GM23338 (cell line): Measurements from ENCODE around the gene ALDH18A1. TPM values are rescaled to one million over a fixed set of nuclear protein-coding genes. Genes with fewer than 3 reads are reported as not detected.

Experiments
- ATAC-seq: fragments of 200-7000 bp; cut with Tn5 transposase; 3 replicates; pipeline ENCODE4 v1.9.1; 2020
- DNase-seq: peaks from one replicate; pipeline ENCODE4 v3.0.0-alpha.2; 2015; ENCODE audit warnings: low spot score
- H2AFZ ChIP-seq: fragments of 200-600 bp; sonication (generic); 2 replicates; pipeline ENCODE4 v1.8.0; 2016; ENCODE audit warnings: antibody characterized with exemption, mild to moderate bottlenecking, moderate library complexity
- H3F3A ChIP-seq: fragments of 200-600 bp; sonication (generic); replicated peaks from 2 replicates; pipeline ENCODE4 v1.8.0; 2017; ENCODE audit warnings: antibody characterized with exemption, mixed run types, low read depth
- H3K27ac ChIP-seq: fragments of 200-600 bp; sonication (generic); 2 replicates; pipeline ENCODE4 v1.6.1; 2016; ENCODE audit warnings: low read depth
- H3K27me3 ChIP-seq: fragments of 200-600 bp; sonication (generic); 2 replicates; pipeline ENCODE4 v1.8.0; 2016; ENCODE audit warnings: mild to moderate bottlenecking, mixed run types, moderate library complexity; ENCODE audit not compliant: insufficient read depth
- H3K36me3 ChIP-seq: fragments of 200-600 bp; sonication (generic); 2 replicates; pipeline ENCODE4 v1.8.0; 2016; ENCODE audit warnings: mild to moderate bottlenecking; ENCODE audit not compliant: insufficient read depth
- H3K4me1 ChIP-seq: fragments of 200-600 bp; sonication (generic); 2 replicates; pipeline ENCODE4 v1.8.0; 2016; ENCODE audit warnings: mild to moderate bottlenecking, moderate library complexity; ENCODE audit not compliant: insufficient read depth
- H3K4me2 ChIP-seq: fragments of 200-600 bp; sonication (generic); 2 replicates; pipeline ENCODE4 v1.7.1; 2017; ENCODE audit warnings: mixed run types
- H3K4me3 ChIP-seq: fragments of 200-600 bp; sonication (generic); 2 replicates; pipeline ENCODE4 v1.6.1; 2016; ENCODE audit warnings: mixed run types
- H3K79me2 ChIP-seq: fragments of 200-600 bp; sonication (generic); replicated peaks from 2 replicates; pipeline ENCODE4 v1.8.0; 2017; ENCODE audit warnings: mild to moderate bottlenecking; ENCODE audit not compliant: insufficient read depth
- H3K9me2 ChIP-seq: fragments of 200-600 bp; sonication (generic); 2 replicates; pipeline ENCODE4 v1.8.0; 2017; ENCODE audit not compliant: insufficient read depth
- H4K20me1 ChIP-seq: fragments of 200-600 bp; sonication (generic); replicated peaks from 2 replicates; pipeline ENCODE4 v1.8.0; 2017; ENCODE audit warnings: mild to moderate bottlenecking; ENCODE audit not compliant: insufficient read depth
- H3K27ac Mint-ChIP-seq: 2 replicates; pipeline ENCODE4 v1.8.0; 2020; ENCODE audit warnings: inconsistent platforms, mild to moderate bottlenecking, moderate library complexity, mixed read lengths
- H3K27me3 Mint-ChIP-seq: 3 replicates; pipeline ENCODE4 v1.8.0; 2022; ENCODE audit warnings: low read depth, mild to moderate bottlenecking, moderate library complexity, mixed read lengths, inconsistent platforms; ENCODE audit not compliant: insufficient read depth, poor library complexity
- H3K36me3 Mint-ChIP-seq: 3 replicates; pipeline ENCODE4 v1.8.0; 2021; ENCODE audit warnings: low read depth, mild to moderate bottlenecking, inconsistent platforms, moderate library complexity, mixed read lengths
- H3K4me1 Mint-ChIP-seq: 3 replicates; pipeline ENCODE4 v1.8.0; 2020; ENCODE audit warnings: mild to moderate bottlenecking, inconsistent platforms, mixed read lengths
- H3K4me3 Mint-ChIP-seq: 3 replicates; pipeline ENCODE4 v1.8.0; 2021; ENCODE audit warnings: moderate library complexity, mild to moderate bottlenecking, inconsistent platforms, mixed read lengths
- H3K9me3 Mint-ChIP-seq: 3 replicates; pipeline ENCODE4 v1.8.0; 2020; ENCODE audit warnings: moderate library complexity, mild to moderate bottlenecking, inconsistent platforms, mixed read lengths
- CREB1 ChIP-seq: fragments of 250-450 bp; sonication (Bioruptor Pico); IDR thresholded peaks from 2 replicates; pipeline ENCODE4 v1.5.0; 2020; ENCODE audit warnings: low read depth, mild to moderate bottlenecking, moderate library complexity
- CTCF ChIP-seq, 2 experiments: fragments of 200-600 bp in 1 of 2; sonication (generic) in 1 of 2; conservative IDR thresholded peaks; 2 replicates each; pipeline versions ENCODE4 v1.5.1 to v1.6.1; 2016 to 2017; ENCODE audit warnings: antibody characterized with exemption in 2 of 2, low read depth in 2 of 2, mild to moderate bottlenecking in 2 of 2, moderate library complexity in 1 of 2
- ETS1 ChIP-seq: IDR thresholded peaks from 2 replicates; pipeline ENCODE4 v1.6.1; 2016; ENCODE audit warnings: antibody characterized with exemption
- EZH2 ChIP-seq: fragments of 200-600 bp; sonication (generic); IDR thresholded peaks from one replicate; pipeline ENCODE4 v1.8.0; 2017; ENCODE audit warnings: antibody characterized with exemption, mild to moderate bottlenecking, low read depth; ENCODE audit not compliant: unreplicated experiment
- EZH2phosphoT487 ChIP-seq: fragments of 200-600 bp; sonication (generic); IDR thresholded peaks from one replicate; pipeline ENCODE4 v1.8.1; 2018; ENCODE audit warnings: antibody characterized with exemption; ENCODE audit not compliant: unreplicated experiment
- JUNB ChIP-seq: IDR thresholded peaks from one replicate; pipeline ENCODE4 v1.6.1; 2016; ENCODE audit warnings: antibody characterized with exemption; ENCODE audit not compliant: unreplicated experiment
- NANOG ChIP-seq: IDR thresholded peaks from 2 replicates; pipeline ENCODE4 v1.6.1; 2016; ENCODE audit warnings: antibody characterized with exemption, borderline replicate concordance
- POLR2AphosphoS5 ChIP-seq: IDR thresholded peaks from 2 replicates; pipeline ENCODE4 v1.6.1; 2016; ENCODE audit warnings: antibody characterized with exemption, low read depth
- STAT1 ChIP-seq: IDR thresholded peaks from one replicate; pipeline ENCODE4 v1.6.1; 2016; ENCODE audit warnings: antibody characterized with exemption; ENCODE audit not compliant: unreplicated experiment
- ZNF114 ChIP-seq: fragments of 250-450 bp; sonication (Bioruptor Pico); IDR thresholded peaks from 2 replicates; pipeline ENCODE4 v1.5.0; 2020; ENCODE audit warnings: mild to moderate bottlenecking, moderate library complexity
- ZNF331 ChIP-seq: fragments of 250-450 bp; sonication (Bioruptor Pico); IDR thresholded peaks from 2 replicates; pipeline ENCODE4 v1.5.0; 2020; ENCODE audit warnings: low read depth, mild to moderate bottlenecking, moderate library complexity
- polyA plus RNA-seq: library from polyadenylated mRNA; unstranded; fragments of >200 nt; fragmentation: Nextera tagmentation; extraction: Ambion mirVana; gene quantifications from 2 replicates; pipeline ENCODE4 v1.2.1, GENCODE V29; 2016
- total RNA-seq: library from RNA; depleted of rRNA; stranded (reverse); fragments of >200 nt; shearing (Covaris generic); gene quantifications from 2 replicates; pipeline ENCODE4 v1.2.3, GENCODE V29; 2014

Gene ALDH18A1
- total and polyA plus RNA-seq, 2 experiments from 2014 or later: 35.1 to 117 TPM

GRCh38 chr10:95602382-95602781, 54.1 kb downstream of the ALDH18A1 start:
- Histone ChIP-seq H3K4me2 (no peak overlapping the region), H2AFZ (no peak overlapping the region), H3F3A (no peaks in the 10 kb centered on the region), H3K9me2 (no peaks in the 10 kb centered on the region), H3K36me3 (peaks cover 13% of the 10 kb centered on the region), H3K4me1 (0 out of 2 replicates have a peak, but pooled peaks cover 4% of the 10 kb centered on the region), H4K20me1 (no peaks in the 10 kb centered on the region; the same call in 1 of the 2 replicates), H3K4me3 (no peak overlapping the region), H3K27ac (no peak overlapping the region), H3K27me3 (no peaks in the 10 kb centered on the region), H3K79me2 (no peaks in the 10 kb centered on the region)
- Mint-ChIP-seq H3K9me3 (no peaks in the 10 kb centered on the region), H3K27me3 (no peaks in the 10 kb centered on the region), H3K27ac (no peak overlapping the region), H3K4me1 (peaks cover 12% of the 10 kb centered on the region), H3K36me3 (peaks cover 16% of the 10 kb centered on the region), H3K4me3 (no peak overlapping the region)
- no peak for TF ChIP-seq CTCF (conservative IDR thresholded peaks at IDR 0.05; ENCODE audit: low read depth in 2 of 2)
- TF ChIP-seq EZH2: no peak
- DNase-seq (no peak), ATAC-seq (no peak)

- Mint-ChIP-seq H3K9me3 (peaks cover 5% of the 10 kb centered on the region), H3K27me3 (no peaks in the 10 kb centered on the region), H3K27ac (no peak overlapping the region), H3K4me3 (no peak overlapping the region), H3K4me1 (peaks cover 12% of the 10 kb centered on the region), H3K36me3 (peaks cover 7% of the 10 kb centered on the region; the same call in 2 of the 3 replicates)
- H3F3A ChIP-seq: no peaks in the 10 kb centered on the region
- TF ChIP-seq CTCF (conservative IDR thresholded peaks at IDR 0.05; ENCODE audit: low read depth in 2 of 2) (peak; percentile 99), CREB1 (CRISPR knock-in tag) (0 out of 2 replicates have a peak, but pooled peaks have one; percentile 46), STAT1 (no peak)
- no peak overlapping the region for H3K4me2 ChIP-seq
- H4K20me1 ChIP-seq: no peaks in the 10 kb centered on the region; the same call in 1 of the 2 replicates
- H3K27me3 ChIP-seq: no peaks in the 10 kb centered on the region
- no peaks in the 10 kb centered on the region for H3K79me2 ChIP-seq
- H3K4me1 ChIP-seq: 0 out of 2 replicates have a peak, but pooled peaks cover 4% of the 10 kb centered on the region
- 0 out of 2 replicates have a peak, but pooled peaks cover 6% of the 10 kb centered on the region for H3K36me3 ChIP-seq
- H2AFZ ChIP-seq: no peak overlapping the region
- DNase-seq (peak; percentile 98), ATAC-seq (peak; percentile 94)
- H3K27ac ChIP-seq: no peak overlapping the region
- H3K4me3 ChIP-seq: no peak overlapping the region
- H3K9me2 ChIP-seq: no peaks in the 10 kb centered on the region
Measured at GRCh38 chr10:95601116-95601719, 55.3 kb downstream of the ALDH18A1 start.

GRCh38 chr10:95600158-95600557, 56.4 kb downstream of the ALDH18A1 start:
- 0 out of 2 replicates have a peak, but pooled peaks cover 4% of the 10 kb centered on the region for H3K4me1 ChIP-seq
- H3F3A ChIP-seq: no peaks in the 10 kb centered on the region
- Mint-ChIP-seq H3K4me1 (peaks cover 12% of the 10 kb centered on the region), H3K4me3 (no peak overlapping the region), H3K27me3 (no peaks in the 10 kb centered on the region), H3K36me3 (peaks cover 2% of the 10 kb centered on the region; the same call in 1 of the 3 replicates), H3K9me3 (peaks cover 8% of the 10 kb centered on the region), H3K27ac (no peak overlapping the region)
- H3K79me2 ChIP-seq: no peaks in the 10 kb centered on the region
- no peak overlapping the region for H2AFZ ChIP-seq
- peak; percentile 28 for DNase-seq
- no peaks in the 10 kb centered on the region for H3K36me3 ChIP-seq
- H3K27ac ChIP-seq: no peak overlapping the region
- H4K20me1 ChIP-seq: no peaks in the 10 kb centered on the region; the same call in 1 of the 2 replicates
- no peak overlapping the region for H3K4me3 ChIP-seq
- no peak for ATAC-seq
- no peaks in the 10 kb centered on the region for H3K27me3 ChIP-seq
- H3K4me2 ChIP-seq: no peak overlapping the region
- no peaks in the 10 kb centered on the region for H3K9me2 ChIP-seq
- TF ChIP-seq EZH2phosphoT487: no peak
- TF ChIP-seq NANOG: no peak
- no peak for TF ChIP-seq ETS1
- TF ChIP-seq ZNF114: no peak
- no peak for TF ChIP-seq POLR2AphosphoS5
- TF ChIP-seq STAT1: no peak
- TF ChIP-seq CREB1 (CRISPR knock-in tag): no peak
- TF ChIP-seq EZH2: no peak
- TF ChIP-seq JUNB: no peak
- TF ChIP-seq ZNF331 (CRISPR knock-in tag): no peak
